ENCODE measurements around the gene BDKRB2. TPM values are rescaled to one million over a fixed set of nuclear protein-coding genes. Genes with fewer than 3 reads are reported as not detected.

Gene BDKRB2
- total and polyA plus RNA-seq, 2 of the 13 experiments (the other 11 are each of a cell fraction or from before 2014, with no cell fraction given): 0.03 TPM; not detected in 1

DNA sequence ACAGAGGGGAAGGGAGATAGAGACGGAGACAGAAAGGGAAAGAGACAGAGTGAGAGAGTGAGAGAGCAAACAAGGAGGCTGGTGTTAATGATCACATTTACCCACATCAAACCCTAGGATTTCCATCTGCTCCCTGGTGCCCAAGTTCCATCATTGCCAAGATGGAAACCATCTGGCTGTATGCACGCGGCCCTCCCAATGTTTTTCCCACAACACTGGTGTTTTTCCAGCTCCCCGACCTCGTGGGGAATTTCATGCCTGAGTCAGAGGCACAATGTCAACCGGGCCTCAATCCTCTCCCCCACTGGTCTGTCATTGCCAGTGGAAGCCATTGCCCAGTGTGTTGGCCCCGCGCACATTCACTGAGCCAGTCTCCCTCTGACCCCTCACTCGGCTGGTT, 19.9 kb upstream of the BDKRB2 start:
- no peak overlapping the region for H3K4me3 ChIP-seq (replicated peaks in 1 of 3; ENCODE audit: insufficient read depth in 1 of 3, low read depth in 2 of 3, low read length in 3 of 3)
- H3K9ac ChIP-seq (ENCODE audit: insufficient read depth, low read depth, low read length): no peak overlapping the region
- no peaks in the 10 kb centered on the region for H3K4me1 ChIP-seq (ENCODE audit: insufficient read depth, low read length)
- no peak overlapping the region for H3K4me2 ChIP-seq (ENCODE audit: low read depth, low read length)
- H3K27ac ChIP-seq (ENCODE audit: extremely low read length, insufficient read depth, low read length): no peak overlapping the region
- no peak for FAIRE-seq
- POLR2A ChIA-PET: no interaction called here
- H3K27me3 ChIP-seq (ENCODE audit: control insufficient read depth in 1 of 2, insufficient read depth in 2 of 2, low read length in 2 of 2): no peaks in the 10 kb centered on the region; a peak in 2 of 5 replicates
- BruUV-seq (replicated peaks): no TSS peak
- no peak for DNase-seq (ENCODE audit: low spot score)
- intact Hi-C loops (cut with micrococcal nuclease; ENCODE audit: unreplicated experiment): no loop called here
- H3K79me2 ChIP-seq (ENCODE audit: insufficient read depth, low read length): no peaks in the 10 kb centered on the region
- 58% methylated on average over 5 of the region's 9 CpGs for WGBS (ENCODE audit: low lambda C conversion rate)
- in situ Hi-C loops (cut with HindIII; ENCODE audit: extremely low pct_ligation_motif_present, low pct_unique_long_range_greater_than_20kb): no loop called here
- no peaks in the 10 kb centered on the region for H4K20me1 ChIP-seq (ENCODE audit: insufficient read depth, low read length)
- ATAC-seq: no peak
- H3K9me3 ChIP-seq (ENCODE audit: low read length): no peaks in the 10 kb centered on the region
- no peaks in the 10 kb centered on the region for H3K36me3 ChIP-seq (replicated peaks in 1 of 2; ENCODE audit: control insufficient read depth in 1 of 2, insufficient read depth in 2 of 2, low read length in 2 of 2)
- CTCF ChIA-PET (ENCODE audit: low intra/inter-chr PET ratio, low total read pairs): no interaction called here
- H2AFZ ChIP-seq (ENCODE audit: low read length): no peak overlapping the region
- no peak for TF ChIP-seq ZNF710 (CRISPR knock-in tag; IDR thresholded peaks at IDR 0.05; ENCODE audit: borderline replicate concordance)
- no peak for TF ChIP-seq MAZ (IDR thresholded peaks at IDR 0.05; ENCODE audit: borderline replicate concordance, low read depth, low read length)
- no peak for TF ChIP-seq MAZ (CRISPR knock-in tag; IDR thresholded peaks at IDR 0.05; ENCODE audit: low read depth)
- TF ChIP-seq ZSCAN20 (CRISPR knock-in tag; IDR thresholded peaks at IDR 0.05; ENCODE audit: borderline replicate concordance): no peak
- TF ChIP-seq ZNF18 (CRISPR knock-in tag; IDR thresholded peaks at IDR 0.05; ENCODE audit: insufficient replicate concordance): no peak
- TF ChIP-seq, protein P1, sequence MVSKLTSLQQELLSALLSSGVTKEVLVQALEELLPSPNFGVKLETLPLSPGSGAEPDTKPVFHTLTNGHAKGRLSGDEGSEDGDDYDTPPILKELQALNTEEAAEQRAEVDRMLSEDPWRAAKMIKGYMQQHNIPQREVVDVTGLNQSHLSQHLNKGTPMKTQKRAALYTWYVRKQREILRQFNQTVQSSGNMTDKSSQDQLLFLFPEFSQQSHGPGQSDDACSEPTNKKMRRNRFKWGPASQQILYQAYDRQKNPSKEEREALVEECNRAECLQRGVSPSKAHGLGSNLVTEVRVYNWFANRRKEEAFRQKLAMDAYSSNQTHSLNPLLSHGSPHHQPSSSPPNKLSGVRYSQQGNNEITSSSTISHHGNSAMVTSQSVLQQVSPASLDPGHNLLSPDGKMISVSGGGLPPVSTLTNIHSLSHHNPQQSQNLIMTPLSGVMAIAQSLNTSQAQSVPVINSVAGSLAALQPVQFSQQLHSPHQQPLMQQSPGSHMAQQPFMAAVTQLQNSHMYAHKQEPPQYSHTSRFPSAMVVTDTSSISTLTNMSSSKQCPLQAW (CRISPR knock-in tag; IDR thresholded peaks at IDR 0.05): no peak
- TF ChIP-seq PAWR (CRISPR knock-in tag; IDR thresholded peaks at IDR 0.05; ENCODE audit: borderline replicate concordance): no peak
- TF ChIP-seq ZNF430 (CRISPR knock-in tag; IDR thresholded peaks at IDR 0.05): no peak
- TF ChIP-seq HIVEP1 (CRISPR knock-in tag; IDR thresholded peaks at IDR 0.05): no peak
- TF ChIP-seq ZNF557 (CRISPR knock-in tag; IDR thresholded peaks at IDR 0.05): no peak
- TF ChIP-seq WIZ (CRISPR knock-in tag; IDR thresholded peaks at IDR 0.05): no peak
- TF ChIP-seq ZNF567 (CRISPR knock-in tag; IDR thresholded peaks at IDR 0.05; ENCODE audit: borderline replicate concordance): no peak
- no peak for TF ChIP-seq TAF1 (CRISPR knock-in tag; IDR thresholded peaks at IDR 0.05)
- no peak for TF ChIP-seq TRAFD1 (CRISPR knock-in tag; IDR thresholded peaks at IDR 0.05; ENCODE audit: borderline replicate concordance)
- no peak for TF ChIP-seq THAP11 (CRISPR knock-in tag; IDR thresholded peaks at IDR 0.05)
- TF ChIP-seq ZNF546 (CRISPR knock-in tag; conservative IDR thresholded peaks at IDR 0.05): no peak
- no peak for TF ChIP-seq RFX5 (IDR thresholded peaks at IDR 0.05; ENCODE audit: low read depth, low read length)
- TF ChIP-seq ZNF143 (CRISPR knock-in tag; IDR thresholded peaks at IDR 0.05): no peak
